ENCODE data around the gene KLF5. TPM values are rescaled to one million over a fixed set of nuclear protein-coding genes. Genes with fewer than 3 reads are reported as not detected.

Gene KLF5
- total and polyA plus RNA-seq, 10 of the 15 experiments (the other 5 are each of a cell fraction or from before 2014, with no cell fraction given), result 0.43 to 5.2 (median 1.0) TPM

DNA sequence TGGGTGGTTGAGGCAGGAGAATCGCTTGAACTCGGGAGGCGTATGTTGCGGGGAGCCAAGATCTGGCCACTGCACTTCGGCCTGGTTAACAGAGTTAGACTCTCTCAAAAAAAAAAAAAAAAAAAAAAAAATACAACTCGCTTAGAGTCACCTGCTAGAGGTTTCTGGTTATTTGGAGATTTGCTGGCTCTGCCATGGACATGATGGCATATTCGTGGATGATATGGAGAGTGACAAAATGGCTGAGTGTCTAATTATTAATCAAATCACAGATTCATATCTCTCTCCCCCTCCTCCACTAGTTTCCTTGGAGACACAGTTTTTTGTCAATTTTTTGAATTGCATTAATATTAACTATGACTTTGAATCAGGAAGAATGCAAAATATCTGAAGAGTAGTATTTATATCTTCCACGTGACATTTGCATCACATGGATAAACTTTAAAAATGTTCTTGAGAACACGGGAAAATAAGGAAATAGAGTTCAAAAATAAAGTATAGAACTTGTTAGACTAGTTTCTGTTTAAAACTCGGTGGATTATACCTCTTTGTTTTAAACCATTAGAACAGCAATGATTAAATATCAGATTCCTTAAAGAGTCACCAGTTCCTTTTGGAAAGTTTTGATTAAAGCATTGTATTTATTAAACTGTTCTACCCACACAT lies 47.8 kb downstream of the KLF5 start:
- no peaks in the 10 kb centered on the region for H3K79me2 ChIP-seq (ENCODE audit: control insufficient read depth, insufficient read depth, low read length)
- H4K20me1 ChIP-seq (ENCODE audit: control insufficient read depth, insufficient read depth), result no peaks in the 10 kb centered on the region
- H3K9me3 ChIP-seq (replicated peaks; ENCODE audit: control insufficient read depth, insufficient read depth, low read length), result no peaks in the 10 kb centered on the region
- H3K9ac ChIP-seq (ENCODE audit: control insufficient read depth, insufficient read depth, low read length), result no peak overlapping the region
- intact Hi-C loops (cut with micrococcal nuclease; ENCODE audit: unreplicated experiment), result no loop called here
- no peaks in the 10 kb centered on the region for H3K36me3 ChIP-seq (ENCODE audit: control insufficient read depth in 2 of 2, insufficient read depth in 2 of 2, low read length in 1 of 2)
- ChIA-PET SMC1A (ENCODE audit: uncharacterized antibody, unreplicated experiment) (no interaction called here), POLR2A (no interaction called here), RAD21 (ENCODE audit: unreplicated experiment) (no interaction called here), CTCF (no interaction called here)
- no peak overlapping the region for H3K27ac ChIP-seq (ENCODE audit: control insufficient read depth, insufficient read depth)
- no peak overlapping the region for H3K4me3 ChIP-seq
- H2AFZ ChIP-seq (ENCODE audit: control insufficient read depth, low read depth, low read length), result no peak overlapping the region
- WGBS (ENCODE audit: insufficient coverage, insufficient replicate concordance, low lambda C conversion rate, missing lambda C conversion rate), result 47% methylated on average over 9 of the region's 10 CpGs
- FAIRE-seq (no peak), ATAC-seq (no peak), DNase-seq (ENCODE audit: low read depth, low spot score) (no peak)
- no peaks in the 10 kb centered on the region for H3K27me3 ChIP-seq (replicated peaks in 1 of 2; ENCODE audit: control insufficient read depth in 2 of 2, insufficient read depth in 2 of 2, low read length in 1 of 2)
- in situ Hi-C loops (cut with MboI), result no loop called here
- no peak overlapping the region for H3K4me2 ChIP-seq (ENCODE audit: control insufficient read depth, insufficient read depth)
- no peaks in the 10 kb centered on the region for H3K4me1 ChIP-seq (ENCODE audit: control insufficient read depth, insufficient read depth, low read length)
- BruUV-seq (replicated peaks), result no TSS peak
- TF ChIP-seq, protein P1, sequence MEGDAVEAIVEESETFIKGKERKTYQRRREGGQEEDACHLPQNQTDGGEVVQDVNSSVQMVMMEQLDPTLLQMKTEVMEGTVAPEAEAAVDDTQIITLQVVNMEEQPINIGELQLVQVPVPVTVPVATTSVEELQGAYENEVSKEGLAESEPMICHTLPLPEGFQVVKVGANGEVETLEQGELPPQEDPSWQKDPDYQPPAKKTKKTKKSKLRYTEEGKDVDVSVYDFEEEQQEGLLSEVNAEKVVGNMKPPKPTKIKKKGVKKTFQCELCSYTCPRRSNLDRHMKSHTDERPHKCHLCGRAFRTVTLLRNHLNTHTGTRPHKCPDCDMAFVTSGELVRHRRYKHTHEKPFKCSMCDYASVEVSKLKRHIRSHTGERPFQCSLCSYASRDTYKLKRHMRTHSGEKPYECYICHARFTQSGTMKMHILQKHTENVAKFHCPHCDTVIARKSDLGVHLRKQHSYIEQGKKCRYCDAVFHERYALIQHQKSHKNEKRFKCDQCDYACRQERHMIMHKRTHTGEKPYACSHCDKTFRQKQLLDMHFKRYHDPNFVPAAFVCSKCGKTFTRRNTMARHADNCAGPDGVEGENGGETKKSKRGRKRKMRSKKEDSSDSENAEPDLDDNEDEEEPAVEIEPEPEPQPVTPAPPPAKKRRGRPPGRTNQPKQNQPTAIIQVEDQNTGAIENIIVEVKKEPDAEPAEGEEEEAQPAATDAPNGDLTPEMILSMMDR (IDR thresholded peaks at IDR 0.05 in 2 of 3, conservative IDR thresholded peaks at IDR 0.05 in 1 of 3; ENCODE audit: control insufficient read depth in 2 of 3, extremely low read depth in 1 of 3, insufficient read depth in 1 of 3, low read depth in 3 of 3, low read length in 3 of 3), result no peak
- no peak for TF ChIP-seq SREBF1 (IDR thresholded peaks at IDR 0.05; ENCODE audit: low read length)
- no peak for TF ChIP-seq RUNX3 (IDR thresholded peaks at IDR 0.05; ENCODE audit: low read length)
- no peak for TF ChIP-seq JUNB (IDR thresholded peaks at IDR 0.05)
- TF ChIP-seq ZNF24 (IDR thresholded peaks at IDR 0.05), result no peak
- TF ChIP-seq, protein P2, sequence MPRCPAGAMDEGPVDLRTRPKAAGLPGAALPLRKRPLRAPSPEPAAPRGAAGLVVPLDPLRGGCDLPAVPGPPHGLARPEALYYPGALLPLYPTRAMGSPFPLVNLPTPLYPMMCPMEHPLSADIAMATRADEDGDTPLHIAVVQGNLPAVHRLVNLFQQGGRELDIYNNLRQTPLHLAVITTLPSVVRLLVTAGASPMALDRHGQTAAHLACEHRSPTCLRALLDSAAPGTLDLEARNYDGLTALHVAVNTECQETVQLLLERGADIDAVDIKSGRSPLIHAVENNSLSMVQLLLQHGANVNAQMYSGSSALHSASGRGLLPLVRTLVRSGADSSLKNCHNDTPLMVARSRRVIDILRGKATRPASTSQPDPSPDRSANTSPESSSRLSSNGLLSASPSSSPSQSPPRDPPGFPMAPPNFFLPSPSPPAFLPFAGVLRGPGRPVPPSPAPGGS (IDR thresholded peaks at IDR 0.05; ENCODE audit: borderline replicate concordance, insufficient read depth, low read depth, low read length, poor library complexity, severe bottlenecking), result no peak
- no peak for TF ChIP-seq SUPT20H (IDR thresholded peaks at IDR 0.05; ENCODE audit: borderline replicate concordance, control insufficient read depth, low read depth, low read length)
- TF ChIP-seq, protein P3, sequence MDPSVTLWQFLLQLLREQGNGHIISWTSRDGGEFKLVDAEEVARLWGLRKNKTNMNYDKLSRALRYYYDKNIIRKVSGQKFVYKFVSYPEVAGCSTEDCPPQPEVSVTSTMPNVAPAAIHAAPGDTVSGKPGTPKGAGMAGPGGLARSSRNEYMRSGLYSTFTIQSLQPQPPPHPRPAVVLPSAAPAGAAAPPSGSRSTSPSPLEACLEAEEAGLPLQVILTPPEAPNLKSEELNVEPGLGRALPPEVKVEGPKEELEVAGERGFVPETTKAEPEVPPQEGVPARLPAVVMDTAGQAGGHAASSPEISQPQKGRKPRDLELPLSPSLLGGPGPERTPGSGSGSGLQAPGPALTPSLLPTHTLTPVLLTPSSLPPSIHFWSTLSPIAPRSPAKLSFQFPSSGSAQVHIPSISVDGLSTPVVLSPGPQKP (IDR thresholded peaks at IDR 0.05; ENCODE audit: low read depth, low read length), result no peak
- TF ChIP-seq, protein P4, sequence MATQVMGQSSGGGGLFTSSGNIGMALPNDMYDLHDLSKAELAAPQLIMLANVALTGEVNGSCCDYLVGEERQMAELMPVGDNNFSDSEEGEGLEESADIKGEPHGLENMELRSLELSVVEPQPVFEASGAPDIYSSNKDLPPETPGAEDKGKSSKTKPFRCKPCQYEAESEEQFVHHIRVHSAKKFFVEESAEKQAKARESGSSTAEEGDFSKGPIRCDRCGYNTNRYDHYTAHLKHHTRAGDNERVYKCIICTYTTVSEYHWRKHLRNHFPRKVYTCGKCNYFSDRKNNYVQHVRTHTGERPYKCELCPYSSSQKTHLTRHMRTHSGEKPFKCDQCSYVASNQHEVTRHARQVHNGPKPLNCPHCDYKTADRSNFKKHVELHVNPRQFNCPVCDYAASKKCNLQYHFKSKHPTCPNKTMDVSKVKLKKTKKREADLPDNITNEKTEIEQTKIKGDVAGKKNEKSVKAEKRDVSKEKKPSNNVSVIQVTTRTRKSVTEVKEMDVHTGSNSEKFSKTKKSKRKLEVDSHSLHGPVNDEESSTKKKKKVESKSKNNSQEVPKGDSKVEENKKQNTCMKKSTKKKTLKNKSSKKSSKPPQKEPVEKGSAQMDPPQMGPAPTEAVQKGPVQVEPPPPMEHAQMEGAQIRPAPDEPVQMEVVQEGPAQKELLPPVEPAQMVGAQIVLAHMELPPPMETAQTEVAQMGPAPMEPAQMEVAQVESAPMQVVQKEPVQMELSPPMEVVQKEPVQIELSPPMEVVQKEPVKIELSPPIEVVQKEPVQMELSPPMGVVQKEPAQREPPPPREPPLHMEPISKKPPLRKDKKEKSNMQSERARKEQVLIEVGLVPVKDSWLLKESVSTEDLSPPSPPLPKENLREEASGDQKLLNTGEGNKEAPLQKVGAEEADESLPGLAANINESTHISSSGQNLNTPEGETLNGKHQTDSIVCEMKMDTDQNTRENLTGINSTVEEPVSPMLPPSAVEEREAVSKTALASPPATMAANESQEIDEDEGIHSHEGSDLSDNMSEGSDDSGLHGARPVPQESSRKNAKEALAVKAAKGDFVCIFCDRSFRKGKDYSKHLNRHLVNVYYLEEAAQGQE (IDR thresholded peaks at IDR 0.05; ENCODE audit: low read depth, low read length), result no peak
- TF ChIP-seq ESRRA (IDR thresholded peaks at IDR 0.05; ENCODE audit: low read length), result no peak
- no peak for TF ChIP-seq BMI1 (IDR thresholded peaks at IDR 0.05; ENCODE audit: borderline replicate concordance)
- TF ChIP-seq STAT3 (IDR thresholded peaks at IDR 0.05; ENCODE audit: low read depth, low read length), result no peak
- TF ChIP-seq CHD1 (IDR thresholded peaks at IDR 0.05; ENCODE audit: low read depth, low read length), result no peak
- TF ChIP-seq ZNF384 (IDR thresholded peaks at IDR 0.05; ENCODE audit: borderline replicate concordance, low read depth, low read length), result no peak
- TF ChIP-seq ZNF207 (IDR thresholded peaks at IDR 0.05; ENCODE audit: borderline replicate concordance), result no peak

Measured in GM12878 (cell line).